Measurements from ENCODE around the gene ANKUB1. TPM values are rescaled to one million over a fixed set of nuclear protein-coding genes. Genes with fewer than 3 reads are reported as not detected.

Gene ANKUB1
- total RNA-seq, 1 donor from 2014 or later, result 2.1 TPM

- TF ChIP-seq, protein P1, sequence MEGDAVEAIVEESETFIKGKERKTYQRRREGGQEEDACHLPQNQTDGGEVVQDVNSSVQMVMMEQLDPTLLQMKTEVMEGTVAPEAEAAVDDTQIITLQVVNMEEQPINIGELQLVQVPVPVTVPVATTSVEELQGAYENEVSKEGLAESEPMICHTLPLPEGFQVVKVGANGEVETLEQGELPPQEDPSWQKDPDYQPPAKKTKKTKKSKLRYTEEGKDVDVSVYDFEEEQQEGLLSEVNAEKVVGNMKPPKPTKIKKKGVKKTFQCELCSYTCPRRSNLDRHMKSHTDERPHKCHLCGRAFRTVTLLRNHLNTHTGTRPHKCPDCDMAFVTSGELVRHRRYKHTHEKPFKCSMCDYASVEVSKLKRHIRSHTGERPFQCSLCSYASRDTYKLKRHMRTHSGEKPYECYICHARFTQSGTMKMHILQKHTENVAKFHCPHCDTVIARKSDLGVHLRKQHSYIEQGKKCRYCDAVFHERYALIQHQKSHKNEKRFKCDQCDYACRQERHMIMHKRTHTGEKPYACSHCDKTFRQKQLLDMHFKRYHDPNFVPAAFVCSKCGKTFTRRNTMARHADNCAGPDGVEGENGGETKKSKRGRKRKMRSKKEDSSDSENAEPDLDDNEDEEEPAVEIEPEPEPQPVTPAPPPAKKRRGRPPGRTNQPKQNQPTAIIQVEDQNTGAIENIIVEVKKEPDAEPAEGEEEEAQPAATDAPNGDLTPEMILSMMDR (IDR thresholded peaks at IDR 0.05; ENCODE audit: insufficient read depth, low read length, severe bottlenecking), result no peak
- DNase-seq (ENCODE audit: low read depth), result no peak
- H3K27me3 ChIP-seq (ENCODE audit: control insufficient read depth, insufficient read depth, low read length), result no peaks in the 10 kb centered on the region
- FAIRE-seq, result no peak
- H3K36me3 ChIP-seq (ENCODE audit: control insufficient read depth, insufficient read depth, low read length), result no peaks in the 10 kb centered on the region
- no peak overlapping the region for H3K4me3 ChIP-seq (ENCODE audit: low read depth, low read length)
Observed at GRCh38 chr3:149727656-149728055, 64.7 kb downstream of the ANKUB1 start.

GRCh38 chr3:149726716-149727407, 65.5 kb downstream of the ANKUB1 start:
- no peak overlapping the region for H3K4me3 ChIP-seq (ENCODE audit: low read depth, low read length)
- H3K36me3 ChIP-seq (ENCODE audit: control insufficient read depth, insufficient read depth, low read length), result no peaks in the 10 kb centered on the region
- TF ChIP-seq, protein P1 (IDR thresholded peaks at IDR 0.05; ENCODE audit: insufficient read depth, low read length, severe bottlenecking), result no peak
- no peaks in the 10 kb centered on the region for H3K27me3 ChIP-seq (ENCODE audit: control insufficient read depth, insufficient read depth, low read length)
- DNase-seq (ENCODE audit: low read depth) (no peak), FAIRE-seq (no peak)

GRCh38 chr3:149723781-149724180, 68.6 kb downstream of the ANKUB1 start:
- no peak for DNase-seq (ENCODE audit: low read depth)
- TF ChIP-seq, protein P1 (IDR thresholded peaks at IDR 0.05; ENCODE audit: insufficient read depth, low read length, severe bottlenecking), result no peak
- no peaks in the 10 kb centered on the region for H3K27me3 ChIP-seq (ENCODE audit: control insufficient read depth, insufficient read depth, low read length)
- no peak overlapping the region for H3K4me3 ChIP-seq (ENCODE audit: low read depth, low read length)
- no peak for FAIRE-seq
- H3K36me3 ChIP-seq (ENCODE audit: control insufficient read depth, insufficient read depth, low read length), result no peaks in the 10 kb centered on the region

- Histone ChIP-seq H3K27me3 (ENCODE audit: control insufficient read depth, insufficient read depth, low read length) (no peaks in the 10 kb centered on the region), H3K36me3 (ENCODE audit: control insufficient read depth, insufficient read depth, low read length) (no peaks in the 10 kb centered on the region), H3K4me3 (ENCODE audit: low read depth, low read length) (no peak overlapping the region)
- TF ChIP-seq, protein P1 (IDR thresholded peaks at IDR 0.05; ENCODE audit: insufficient read depth, low read length, severe bottlenecking), result no peak
- DNase-seq (ENCODE audit: low read depth) (no peak), FAIRE-seq (no peak)
Observed at GRCh38 chr3:149720918-149721317, 71.4 kb downstream of the ANKUB1 start.

DNA sequence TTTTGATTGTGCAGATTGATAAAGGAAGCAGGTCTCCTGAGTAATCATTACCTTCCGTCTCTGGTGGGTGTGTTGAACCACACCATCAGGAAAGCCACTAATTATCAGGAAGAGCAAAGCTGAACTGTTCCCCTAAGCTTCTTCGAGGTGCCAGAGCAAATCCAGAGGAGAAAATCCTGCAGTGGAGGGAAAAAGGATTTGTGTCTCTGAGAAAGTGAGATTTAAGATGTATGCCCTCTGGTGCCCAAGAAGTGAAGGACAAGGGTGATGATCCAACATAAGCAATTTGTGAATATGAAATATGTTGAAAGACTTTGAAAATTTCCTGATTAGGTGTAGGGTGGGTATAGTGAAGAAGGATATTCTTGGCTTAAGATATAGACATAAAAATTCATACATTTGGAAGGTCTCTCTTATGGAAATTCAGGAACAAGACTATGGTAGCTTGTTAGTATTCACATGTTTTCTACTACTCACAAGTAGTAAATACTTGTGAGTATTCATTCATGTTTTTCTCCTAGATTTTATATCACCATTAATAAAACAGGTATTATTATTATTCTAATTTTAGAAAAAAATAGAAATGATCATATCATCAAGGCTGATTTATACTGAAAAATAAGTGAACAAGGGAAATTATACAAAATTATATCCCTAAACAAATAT, 74.8 kb downstream of the ANKUB1 start:
- DNase-seq (ENCODE audit: low read depth), result peak; percentile 73
- Histone ChIP-seq H3K36me3 (ENCODE audit: control insufficient read depth, insufficient read depth, low read length) (no peaks in the 10 kb centered on the region), H3K4me3 (ENCODE audit: low read depth, low read length) (no peak overlapping the region), H3K27me3 (ENCODE audit: control insufficient read depth, insufficient read depth, low read length) (no peaks in the 10 kb centered on the region)
- FAIRE-seq, result no peak
- TF ChIP-seq, protein P1 (IDR thresholded peaks at IDR 0.05; ENCODE audit: insufficient read depth, low read length, severe bottlenecking), result peak; percentile 59

All from bronchial epithelial cell (primary cell).